ENCODE results near the gene LBHD1.
"Not testable (repeated sequence)": the region's sequence is repeated elsewhere in the genome, so short reads cannot be mapped to it uniquely, and the experiment has no call there.

The LBHD1 gene

GRCh38 chr11:62677714-62678113 is 5.6 kb upstream of the LBHD1 start:
- DNase-seq (ENCODE audit: extremely low read depth, low read depth), result no peak
- TF ChIP-seq CTCF (IDR thresholded peaks at IDR 0.05; ENCODE audit: low read depth, low read length), result no peak

DNA sequence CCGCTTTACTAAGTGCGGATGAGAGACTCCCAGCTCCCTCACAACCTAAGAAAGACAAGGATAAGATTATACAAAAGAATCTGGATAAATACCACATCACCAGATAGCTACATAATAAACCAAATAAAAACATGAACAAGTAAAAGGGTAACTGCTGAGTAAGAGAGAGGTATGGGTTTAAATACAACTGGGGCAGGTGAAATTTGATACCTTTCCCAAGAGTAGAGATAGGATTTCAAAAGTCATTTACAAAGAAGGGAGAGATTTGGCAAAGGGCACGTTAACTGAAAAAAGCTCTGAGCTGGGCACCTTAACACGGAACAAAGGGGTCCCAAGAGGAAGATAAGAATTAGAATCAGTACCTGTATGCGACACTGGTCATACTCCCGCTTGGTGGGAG is 5.1 kb upstream of the LBHD1 start:
- no peak for TF ChIP-seq CTCF (IDR thresholded peaks at IDR 0.05; ENCODE audit: low read depth, low read length)

GRCh38 chr11:62676698-62677097 is 4.6 kb upstream of the LBHD1 start:
- TF ChIP-seq CTCF (IDR thresholded peaks at IDR 0.05; ENCODE audit: low read depth, low read length), result no peak
- DNase-seq (ENCODE audit: extremely low read depth, low read depth), result no peak

More for the DNA sequence above, 5.1 kb upstream of the LBHD1 start:
- no peak for DNase-seq (ENCODE audit: extremely low read depth, low read depth)

- not testable (repeated sequence) for DNase-seq (ENCODE audit: extremely low read depth, low read depth)
Observed at GRCh38 chr11:62675415-62675814, 3.3 kb upstream of the LBHD1 start.

DNA sequence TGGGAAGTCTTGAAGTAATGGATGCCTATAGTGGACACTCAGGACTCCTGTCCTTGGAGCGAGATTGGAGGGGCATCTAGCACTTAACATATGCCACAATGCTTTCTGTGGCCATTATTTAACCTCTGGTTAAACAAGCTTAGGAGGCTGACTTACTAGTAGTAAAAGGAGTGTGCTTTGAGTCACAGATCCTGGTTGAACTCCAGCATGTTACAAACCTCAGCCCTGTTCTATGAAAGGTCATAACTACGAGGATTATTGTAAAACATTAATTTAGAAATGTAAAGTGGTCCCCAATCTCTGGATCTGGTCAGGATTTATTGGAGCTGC is 1.1 kb upstream of the LBHD1 start:
- TF ChIP-seq CTCF (IDR thresholded peaks at IDR 0.05; ENCODE audit: low read depth, low read length), result no peak
- no peak for DNase-seq (ENCODE audit: extremely low read depth, low read depth)

- no peak for TF ChIP-seq CTCF (IDR thresholded peaks at IDR 0.05; ENCODE audit: low read depth, low read length)
Observed at GRCh38 chr11:62671236-62671607, 845 bp downstream of the LBHD1 start.

GRCh38 chr11:62669420-62670161 is 2.5 kb downstream of the LBHD1 start:
- no peak for DNase-seq (ENCODE audit: extremely low read depth, low read depth)
- no peak for TF ChIP-seq CTCF (IDR thresholded peaks at IDR 0.05; ENCODE audit: low read depth, low read length)

More at GRCh38 chr11:62671236-62671607, 845 bp downstream of the LBHD1 start:
- no peak for DNase-seq (ENCODE audit: extremely low read depth, low read depth)

- TF ChIP-seq CTCF (IDR thresholded peaks at IDR 0.05; ENCODE audit: low read depth, low read length), result no peak
- no peak for DNase-seq (ENCODE audit: extremely low read depth, low read depth)
Observed at GRCh38 chr11:62667460-62667859, 4.6 kb downstream of the LBHD1 start.
